Rectal smooth muscle tissue (tissue), 1 donor: ENCODE measurements around the gene BPIFB6.
"Not testable (repeated sequence)": the region's sequence is repeated elsewhere in the genome, so short reads cannot be mapped to it uniquely, and the experiment has no call there.

Experiments
- H3K27ac ChIP-seq: one replicate; pipeline ENCODE4 v1.7.0; 2013; ENCODE audit warnings: low read depth, low read length, inconsistent platforms
- H3K27me3 ChIP-seq: one replicate; pipeline ENCODE4 v1.7.0; 2013; ENCODE audit warnings: low read length; ENCODE audit not compliant: control insufficient read depth, insufficient read depth
- H3K36me3 ChIP-seq: one replicate; pipeline ENCODE4 v1.7.0; 2013; ENCODE audit warnings: low read length; ENCODE audit not compliant: control insufficient read depth, insufficient read depth
- H3K4me1 ChIP-seq: one replicate; pipeline ENCODE4 v1.7.0; 2013; ENCODE audit warnings: low read length; ENCODE audit not compliant: control insufficient read depth, insufficient read depth
- H3K4me3 ChIP-seq: one replicate; pipeline ENCODE4 v1.7.0; 2013; ENCODE audit warnings: low read length
- H3K9ac ChIP-seq: one replicate; pipeline ENCODE4 v1.7.0; 2013; ENCODE audit warnings: low read length

The BPIFB6 gene

GRCh38 chr20:33034115-33034514 is 2.7 kb downstream of the BPIFB6 start:
- H3K36me3 ChIP-seq = no peaks in the 10 kb centered on the region
- no peak overlapping the region for H3K27ac ChIP-seq
- H3K27me3 ChIP-seq = no peaks in the 10 kb centered on the region
- no peak overlapping the region for H3K4me3 ChIP-seq
- no peak overlapping the region for H3K9ac ChIP-seq
- H3K4me1 ChIP-seq = no peaks in the 10 kb centered on the region

GRCh38 chr20:33034901-33035492 is 3.5 kb downstream of the BPIFB6 start:
- no peak overlapping the region for H3K27ac ChIP-seq
- H3K9ac ChIP-seq = no peak overlapping the region
- H3K36me3 ChIP-seq = no peaks in the 10 kb centered on the region
- H3K4me3 ChIP-seq = no peak overlapping the region
- H3K4me1 ChIP-seq = no peaks in the 10 kb centered on the region
- H3K27me3 ChIP-seq = no peaks in the 10 kb centered on the region

- H3K4me3 ChIP-seq = no peak overlapping the region
Measured at GRCh38 chr20:33037456-33037855, 6.0 kb downstream of the BPIFB6 start.

GRCh38 chr20:33038243-33038642 is 6.8 kb downstream of the BPIFB6 start:
- H3K9ac ChIP-seq = no peak overlapping the region
- no peaks in the 10 kb centered on the region for H3K4me1 ChIP-seq
- H3K4me3 ChIP-seq = no peak overlapping the region
- H3K27ac ChIP-seq = no peak overlapping the region
- no peaks in the 10 kb centered on the region for H3K27me3 ChIP-seq
- no peaks in the 10 kb centered on the region for H3K36me3 ChIP-seq

More at GRCh38 chr20:33037456-33037855, 6.0 kb downstream of the BPIFB6 start:
- H3K27me3 ChIP-seq = no peaks in the 10 kb centered on the region
- H3K4me1 ChIP-seq = no peaks in the 10 kb centered on the region
- H3K27ac ChIP-seq = no peak overlapping the region
- no peaks in the 10 kb centered on the region for H3K36me3 ChIP-seq
- no peak overlapping the region for H3K9ac ChIP-seq

- Histone ChIP-seq H3K4me1 (no peaks in the 10 kb centered on the region), H3K36me3 (no peaks in the 10 kb centered on the region), H3K9ac (no peak overlapping the region), H3K27me3 (no peaks in the 10 kb centered on the region), H3K4me3 (no peak overlapping the region), H3K27ac (no peak overlapping the region)
Measured at GRCh38 chr20:33042430-33042829, 11.0 kb downstream of the BPIFB6 start.

- Histone ChIP-seq H3K27me3 (no peaks in the 10 kb centered on the region), H3K9ac (no peak overlapping the region), H3K36me3 (no peaks in the 10 kb centered on the region), H3K27ac (no peak overlapping the region), H3K4me3 (no peak overlapping the region), H3K4me1 (no peaks in the 10 kb centered on the region)
Measured at GRCh38 chr20:33042983-33043730, 11.7 kb downstream of the BPIFB6 start.

- no peaks in the 10 kb centered on the region for H3K4me1 ChIP-seq
- H3K27ac ChIP-seq = no peak overlapping the region
- no peaks in the 10 kb centered on the region for H3K36me3 ChIP-seq
Measured at GRCh38 chr20:33043731-33044181, 12.3 kb downstream of the BPIFB6 start.

GRCh38 chr20:33045129-33045721 is 13.8 kb downstream of the BPIFB6 start:
- not testable (repeated sequence) for H3K9ac ChIP-seq, H3K4me1 ChIP-seq

More at GRCh38 chr20:33043731-33044181, 12.3 kb downstream of the BPIFB6 start:
- Histone ChIP-seq H3K9ac (no peak overlapping the region), H3K27me3 (no peaks in the 10 kb centered on the region), H3K4me3 (no peak overlapping the region)

GRCh38 chr20:33046412-33046811 is 15.0 kb downstream of the BPIFB6 start:
- H3K9ac ChIP-seq = no peak overlapping the region
- no peaks in the 10 kb centered on the region for H3K4me1 ChIP-seq
- no peak overlapping the region for H3K4me3 ChIP-seq
- H3K27me3 ChIP-seq = no peaks in the 10 kb centered on the region
- H3K36me3 ChIP-seq = no peaks in the 10 kb centered on the region
- no peak overlapping the region for H3K27ac ChIP-seq

More at GRCh38 chr20:33045129-33045721, 13.8 kb downstream of the BPIFB6 start:
- not testable (repeated sequence) for H3K27ac ChIP-seq, H3K27me3 ChIP-seq, H3K4me3 ChIP-seq, H3K36me3 ChIP-seq

GRCh38 chr20:33051333-33051732 is 19.9 kb downstream of the BPIFB6 start:
- H3K4me1 ChIP-seq = no peaks in the 10 kb centered on the region

GRCh38 chr20:33053291-33054106 is 22.1 kb downstream of the BPIFB6 start, which contains the start of gene BPIFB3:
Gene BPIFB3, plus strand, starts transcription at chr20:33053903. Its CDS starts 1,533 bp downstream, at chr20:33055436.
- Histone ChIP-seq H3K4me3 (no peak within 1 kb of the TSS), H3K9ac (no peak within 1 kb of the TSS), H3K27me3 (no peaks in the 10 kb centered on the region), H3K27ac (no peak within 1 kb of the TSS), H3K4me1 (no peaks in the 10 kb centered on the region), H3K36me3 (no peaks in the 10 kb centered on the region)

More at GRCh38 chr20:33051333-33051732, 19.9 kb downstream of the BPIFB6 start:
- Histone ChIP-seq H3K36me3 (no peaks in the 10 kb centered on the region), H3K9ac (no peak overlapping the region), H3K4me3 (no peak overlapping the region), H3K27ac (no peak overlapping the region), H3K27me3 (no peaks in the 10 kb centered on the region)

GRCh38 chr20:33054381-33054780 is 22.9 kb downstream of the BPIFB6 start:
- Histone ChIP-seq H3K9ac (no peak overlapping the region), H3K4me1 (no peaks in the 10 kb centered on the region), H3K27me3 (no peaks in the 10 kb centered on the region), H3K36me3 (no peaks in the 10 kb centered on the region), H3K27ac (no peak overlapping the region), H3K4me3 (no peak overlapping the region)
